Testis (tissue), 3 donors: Measurements from ENCODE around the gene SAMMSON. TPM values are rescaled to one million over a fixed set of nuclear protein-coding genes. Genes with fewer than 3 reads are reported as not detected.

Experiments used
- DNase-seq: peaks from one replicate; pipeline ENCODE4 v3.0.0-alpha.2; 2019
- H3K27ac ChIP-seq, 2 donors: fragments of 200-600 bp; sonication (generic); one replicate each; pipeline ENCODE4 v1.5.1; 2019
- H3K27me3 ChIP-seq: fragments of 200-600 bp; sonication (generic); one replicate; pipeline ENCODE4 v1.5.1; 2019
- H3K36me3 ChIP-seq: fragments of 200-600 bp; sonication (generic); one replicate; pipeline ENCODE4 v1.5.1; 2017; ENCODE audit warnings: low read depth; ENCODE audit errors: missing control alignments
- H3K4me1 ChIP-seq: fragments of 200-600 bp; sonication (generic); one replicate; pipeline ENCODE4 v1.5.1; 2019
- H3K4me3 ChIP-seq, 2 donors: fragments of 200-600 bp; sonication (generic); one replicate each; pipeline ENCODE4 v1.5.1; 2017 to 2019
- H3K9me3 ChIP-seq: fragments of 200-600 bp; sonication (generic); one replicate; pipeline ENCODE4 v1.5.1; 2017
- POLR2A ChIP-seq: fragments of 450-650 bp; IDR thresholded peaks from one replicate; pipeline ENCODE4 v1.6.1; 2017; ENCODE audit warnings: antibody characterized with exemption, mild to moderate bottlenecking, moderate library complexity
- WGBS, 2 donors: methylation state at CpG; one replicate each; pipeline ENCODE4 v1.1.5; 2018; 5-methylcytosine and 5-hydroxymethylcytosine counted together
- intact Hi-C: fragments of 100-400 bp; cut with DNase I; formaldehyde crosslinking; loops from one replicate; pipeline ENCODE4 v1.15.1; 2023; ENCODE audit warnings: low total_unique reads
- polyA plus RNA-seq: library from polyadenylated mRNA; stranded (reverse); fragments of 350-450 nt; fragmentation: Illumina TruSeq; extraction: RNeasy Lipid Tissue Mini Kit (QIAGEN cat#74804); gene quantifications from one replicate; pipeline ENCODE4 v1.2.3, GENCODE V29; 2014; ENCODE audit warnings: low read depth, low replicate concordance; ENCODE audit not compliant: insufficient read depth
- total RNA-seq, 2 donors: library from RNA; depleted of rRNA; stranded (reverse); fragments of >200 nt; gene quantifications; one replicate each; pipeline ENCODE4 v1.2.3, GENCODE V29; 2016
- TF ChIP-seq, protein P1 (sequence below), 3 experiments: fragments of 450-650 bp in 2 of 3; fragments of 200-600 bp in 1 of 3; sonication (generic) in 1 of 3; IDR thresholded peaks; one replicate each; pipeline ENCODE4 v1.5.1; 2016 to 2019; ENCODE audit warnings: antibody characterized with exemption in 3 of 3, mild to moderate bottlenecking in 2 of 3, moderate library complexity in 1 of 3

SAMMSON gene
- total and polyA plus RNA-seq, 3 donors from 2014 or later: 3.3 to 3.8 (median 3.5) TPM

DNA sequence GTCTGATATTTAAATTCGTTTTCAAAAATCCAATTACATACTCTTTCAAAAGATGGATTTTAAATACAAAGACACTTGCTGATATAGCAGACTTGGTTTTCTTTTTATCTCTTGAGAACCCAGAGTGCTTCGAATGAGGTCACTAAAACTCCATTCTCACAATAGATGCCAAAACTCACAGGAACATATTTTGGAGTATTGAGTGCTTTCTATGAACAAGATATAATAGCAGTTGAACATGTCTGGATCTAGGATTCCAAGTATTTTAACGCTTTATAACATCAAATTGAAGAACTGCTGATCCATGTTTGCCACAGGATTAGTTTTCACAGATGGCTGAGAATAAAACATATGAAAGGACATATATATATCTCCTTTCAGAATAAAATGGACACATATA is 113.2 kb downstream of the SAMMSON start:
- H3K9me3 ChIP-seq: no peaks in the 10 kb centered on the region
- no peak overlapping the region for H3K27ac ChIP-seq
- no peaks in the 10 kb centered on the region for H3K36me3 ChIP-seq
- TF ChIP-seq, protein P1, sequence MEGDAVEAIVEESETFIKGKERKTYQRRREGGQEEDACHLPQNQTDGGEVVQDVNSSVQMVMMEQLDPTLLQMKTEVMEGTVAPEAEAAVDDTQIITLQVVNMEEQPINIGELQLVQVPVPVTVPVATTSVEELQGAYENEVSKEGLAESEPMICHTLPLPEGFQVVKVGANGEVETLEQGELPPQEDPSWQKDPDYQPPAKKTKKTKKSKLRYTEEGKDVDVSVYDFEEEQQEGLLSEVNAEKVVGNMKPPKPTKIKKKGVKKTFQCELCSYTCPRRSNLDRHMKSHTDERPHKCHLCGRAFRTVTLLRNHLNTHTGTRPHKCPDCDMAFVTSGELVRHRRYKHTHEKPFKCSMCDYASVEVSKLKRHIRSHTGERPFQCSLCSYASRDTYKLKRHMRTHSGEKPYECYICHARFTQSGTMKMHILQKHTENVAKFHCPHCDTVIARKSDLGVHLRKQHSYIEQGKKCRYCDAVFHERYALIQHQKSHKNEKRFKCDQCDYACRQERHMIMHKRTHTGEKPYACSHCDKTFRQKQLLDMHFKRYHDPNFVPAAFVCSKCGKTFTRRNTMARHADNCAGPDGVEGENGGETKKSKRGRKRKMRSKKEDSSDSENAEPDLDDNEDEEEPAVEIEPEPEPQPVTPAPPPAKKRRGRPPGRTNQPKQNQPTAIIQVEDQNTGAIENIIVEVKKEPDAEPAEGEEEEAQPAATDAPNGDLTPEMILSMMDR (IDR thresholded peaks at IDR 0.05): no peak
- no peak for TF ChIP-seq POLR2A
- H3K27me3 ChIP-seq: no peaks in the 10 kb centered on the region
- DNase-seq: no peak
- WGBS, 2 donors: 56% methylated on average over 3 of the region's 3 CpGs
- no peak overlapping the region for H3K4me3 ChIP-seq
- intact Hi-C loops: no loop called here
- H3K4me1 ChIP-seq: no peaks in the 10 kb centered on the region

DNA sequence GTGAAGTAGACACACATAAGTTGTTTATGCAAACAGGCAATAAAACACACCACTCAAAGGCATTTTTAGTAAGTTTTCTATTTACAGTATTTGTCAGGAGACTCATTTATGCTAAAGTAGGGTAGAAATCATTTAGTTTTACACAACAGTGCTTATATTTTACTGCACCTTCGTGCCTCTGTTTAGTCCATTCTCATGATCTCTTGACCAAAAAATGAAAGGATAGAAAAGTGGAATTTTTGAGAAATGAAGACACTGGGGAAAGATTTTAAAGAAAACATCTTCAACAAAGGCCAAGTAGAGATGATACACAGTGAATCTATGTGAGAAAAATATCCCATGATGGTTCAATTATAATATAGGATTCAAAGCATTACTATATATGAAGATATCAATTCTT is 114.9 kb downstream of the SAMMSON start:
- Histone ChIP-seq H3K9me3 (no peaks in the 10 kb centered on the region), H3K27ac (no peak overlapping the region), H3K36me3 (no peaks in the 10 kb centered on the region), H3K27me3 (no peaks in the 10 kb centered on the region), H3K4me1 (no peaks in the 10 kb centered on the region), H3K4me3 (no peak overlapping the region)
- 87 to 90% methylated on average over 1 of the region's 1 CpG for WGBS, 2 donors
- no peak for DNase-seq
- TF ChIP-seq, protein P1 (IDR thresholded peaks at IDR 0.05): no peak
- no peak for TF ChIP-seq POLR2A
- intact Hi-C loops: no loop called here

DNA sequence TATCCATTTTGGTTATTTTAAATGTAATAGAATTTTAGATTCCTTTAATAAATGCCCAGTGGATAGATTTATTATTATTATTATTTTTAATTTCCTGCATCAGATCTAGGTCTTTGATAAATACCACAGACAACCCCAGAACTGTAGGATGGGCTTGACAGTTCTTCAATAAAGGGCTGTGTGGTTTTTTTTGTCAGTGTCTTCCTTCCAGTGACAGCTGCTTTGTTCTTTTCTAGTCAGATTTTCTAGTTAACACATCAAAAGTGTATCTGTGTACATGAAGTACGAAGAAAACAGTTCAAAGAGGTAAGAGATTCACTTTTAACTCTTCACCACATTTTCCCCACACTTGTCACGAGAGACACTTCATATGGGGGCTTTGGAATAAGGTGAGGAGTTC is 120.3 kb downstream of the SAMMSON start:
- Histone ChIP-seq H3K27me3 (no peaks in the 10 kb centered on the region), H3K27ac (no peak overlapping the region), H3K4me1 (no peaks in the 10 kb centered on the region), H3K4me3 (no peak overlapping the region), H3K36me3 (no peaks in the 10 kb centered on the region), H3K9me3 (no peaks in the 10 kb centered on the region)
- WGBS, 2 donors: 36 to 84% methylated on average over 2 of the region's 2 CpGs
- intact Hi-C loops: no loop called here
- DNase-seq: no peak
- TF ChIP-seq, protein P1 (IDR thresholded peaks at IDR 0.05): no peak
- TF ChIP-seq POLR2A: no peak
